MM.1S (cell line): ENCODE measurements around the gene FMN1.

Experiments used
- DNase-seq: peaks from one replicate; pipeline ENCODE4 v3.0.0-alpha.2; 2015
- H2AFZ ChIP-seq: fragments of 300-600 bp; sonication (generic); 2 replicates; pipeline ENCODE4 v1.6.0; 2016; ENCODE audit warnings: antibody characterized with exemption, low read length
- H3F3A ChIP-seq: fragments of 300-600 bp; sonication (generic); 2 replicates; pipeline ENCODE4 v1.6.1; 2016; ENCODE audit warnings: mild to moderate bottlenecking, antibody characterized with exemption, low read length, moderate library complexity, mixed read lengths; ENCODE audit not compliant: insufficient read depth
- H3K27ac ChIP-seq: fragments of 300-600 bp; sonication (generic); 2 replicates; pipeline ENCODE4 v1.5.1; 2016; ENCODE audit warnings: mild to moderate bottlenecking, low read length
- H3K27me3 ChIP-seq: fragments of 300-600 bp; sonication (generic); replicated peaks from 2 replicates; pipeline ENCODE4 v1.6.0; 2016; ENCODE audit warnings: low read length; ENCODE audit not compliant: insufficient read depth
- H3K36me3 ChIP-seq: fragments of 300-600 bp; sonication (generic); replicated peaks from 2 replicates; pipeline ENCODE4 v1.6.1; 2016; ENCODE audit warnings: mild to moderate bottlenecking, low read length, mixed read lengths; ENCODE audit not compliant: insufficient read depth
- H3K4me1 ChIP-seq: fragments of 300-600 bp; sonication (generic); 2 replicates; pipeline ENCODE4 v1.6.1; 2016; ENCODE audit warnings: low read length, mixed read lengths
- H3K4me2 ChIP-seq: fragments of 300-600 bp; sonication (generic); 2 replicates; pipeline ENCODE4 v1.6.0; 2016; ENCODE audit warnings: low read depth, low read length
- H3K4me3 ChIP-seq: fragments of 300-600 bp; sonication (generic); 2 replicates; pipeline ENCODE4 v1.5.1; 2016; ENCODE audit warnings: low read length, mixed read lengths
- H3K79me2 ChIP-seq: fragments of 300-600 bp; sonication (generic); 2 replicates; pipeline ENCODE4 v1.6.1; 2016; ENCODE audit warnings: mixed run types, low read length, mixed read lengths
- H3K9ac ChIP-seq: fragments of 300-600 bp; sonication (generic); 2 replicates; pipeline ENCODE4 v1.6.1; 2016; ENCODE audit warnings: low read length, mixed read lengths
- H3K9me2 ChIP-seq: fragments of 300-600 bp; sonication (generic); replicated peaks from 2 replicates; pipeline ENCODE4 v1.6.1; 2016; ENCODE audit warnings: mild to moderate bottlenecking, low read length, mixed read lengths; ENCODE audit not compliant: insufficient read depth
- H3K9me3 ChIP-seq: fragments of 300-600 bp; sonication (generic); replicated peaks from 2 replicates; pipeline ENCODE4 v1.6.1; 2016; ENCODE audit warnings: mild to moderate bottlenecking, low read length, mixed read lengths; ENCODE audit not compliant: insufficient read depth
- H4K20me1 ChIP-seq: fragments of 300-600 bp; sonication (generic); 2 replicates; pipeline ENCODE4 v1.6.1; 2016; ENCODE audit warnings: mild to moderate bottlenecking, low read length, moderate library complexity, mixed read lengths; ENCODE audit not compliant: insufficient read depth
- EZH2 ChIP-seq: fragments of 300-600 bp; sonication (generic); optimal IDR thresholded peaks from 2 replicates; pipeline ENCODE3; 2017; ENCODE audit warnings: low read depth, mild to moderate bottlenecking, antibody characterized with exemption, low read length, mixed read lengths
- EZH2phosphoT487 ChIP-seq: fragments of 300-600 bp; sonication (generic); IDR thresholded peaks from 2 replicates; pipeline ENCODE4 v1.6.1; 2018; ENCODE audit warnings: antibody characterized with exemption, low read length
- TF ChIP-seq, protein P1 (sequence below): fragments of 300-600 bp; sonication (generic); IDR thresholded peaks from 2 replicates; pipeline ENCODE4 v1.5.1; 2016; ENCODE audit warnings: antibody characterized with exemption, low read length, mixed read lengths

Gene FMN1

DNA sequence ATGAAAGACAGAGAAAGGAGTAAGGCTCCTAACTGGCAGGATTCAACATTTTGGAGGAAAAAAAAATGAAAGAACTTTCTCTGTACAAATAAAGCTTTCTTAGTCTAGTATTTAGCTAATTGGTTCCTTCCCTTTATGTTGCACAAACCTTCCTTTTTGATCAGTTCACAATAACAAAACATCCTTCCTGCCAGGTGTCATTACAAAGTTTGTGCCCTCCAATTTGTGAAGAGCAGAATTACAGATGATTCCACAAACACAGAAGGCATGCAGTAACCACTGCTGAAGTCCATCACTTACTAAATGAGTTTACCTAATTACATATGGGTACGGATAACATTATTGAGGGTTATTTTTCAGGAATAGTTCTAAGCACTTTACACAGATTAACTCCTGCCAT lies 179.9 kb downstream of the FMN1 start:
- no peak overlapping the region for H3K9ac ChIP-seq
- no peak overlapping the region for H2AFZ ChIP-seq
- peaks cover 15% of the 10 kb centered on the region for H3F3A ChIP-seq
- H4K20me1 ChIP-seq = no peaks in the 10 kb centered on the region
- TF ChIP-seq, protein P1, sequence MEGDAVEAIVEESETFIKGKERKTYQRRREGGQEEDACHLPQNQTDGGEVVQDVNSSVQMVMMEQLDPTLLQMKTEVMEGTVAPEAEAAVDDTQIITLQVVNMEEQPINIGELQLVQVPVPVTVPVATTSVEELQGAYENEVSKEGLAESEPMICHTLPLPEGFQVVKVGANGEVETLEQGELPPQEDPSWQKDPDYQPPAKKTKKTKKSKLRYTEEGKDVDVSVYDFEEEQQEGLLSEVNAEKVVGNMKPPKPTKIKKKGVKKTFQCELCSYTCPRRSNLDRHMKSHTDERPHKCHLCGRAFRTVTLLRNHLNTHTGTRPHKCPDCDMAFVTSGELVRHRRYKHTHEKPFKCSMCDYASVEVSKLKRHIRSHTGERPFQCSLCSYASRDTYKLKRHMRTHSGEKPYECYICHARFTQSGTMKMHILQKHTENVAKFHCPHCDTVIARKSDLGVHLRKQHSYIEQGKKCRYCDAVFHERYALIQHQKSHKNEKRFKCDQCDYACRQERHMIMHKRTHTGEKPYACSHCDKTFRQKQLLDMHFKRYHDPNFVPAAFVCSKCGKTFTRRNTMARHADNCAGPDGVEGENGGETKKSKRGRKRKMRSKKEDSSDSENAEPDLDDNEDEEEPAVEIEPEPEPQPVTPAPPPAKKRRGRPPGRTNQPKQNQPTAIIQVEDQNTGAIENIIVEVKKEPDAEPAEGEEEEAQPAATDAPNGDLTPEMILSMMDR = no peak
- TF ChIP-seq EZH2phosphoT487 = no peak
- TF ChIP-seq EZH2 = no peak
- no peak overlapping the region for H3K4me2 ChIP-seq
- H3K36me3 ChIP-seq = no peaks in the 10 kb centered on the region
- H3K27me3 ChIP-seq = no peaks in the 10 kb centered on the region
- H3K4me3 ChIP-seq = no peak overlapping the region
- H3K27ac ChIP-seq = no peak overlapping the region
- DNase-seq = no peak
- no peaks in the 10 kb centered on the region for H3K79me2 ChIP-seq
- no peaks in the 10 kb centered on the region for H3K9me2 ChIP-seq
- H3K9me3 ChIP-seq = no peaks in the 10 kb centered on the region
- H3K4me1 ChIP-seq = peaks cover 17% of the 10 kb centered on the region

DNA sequence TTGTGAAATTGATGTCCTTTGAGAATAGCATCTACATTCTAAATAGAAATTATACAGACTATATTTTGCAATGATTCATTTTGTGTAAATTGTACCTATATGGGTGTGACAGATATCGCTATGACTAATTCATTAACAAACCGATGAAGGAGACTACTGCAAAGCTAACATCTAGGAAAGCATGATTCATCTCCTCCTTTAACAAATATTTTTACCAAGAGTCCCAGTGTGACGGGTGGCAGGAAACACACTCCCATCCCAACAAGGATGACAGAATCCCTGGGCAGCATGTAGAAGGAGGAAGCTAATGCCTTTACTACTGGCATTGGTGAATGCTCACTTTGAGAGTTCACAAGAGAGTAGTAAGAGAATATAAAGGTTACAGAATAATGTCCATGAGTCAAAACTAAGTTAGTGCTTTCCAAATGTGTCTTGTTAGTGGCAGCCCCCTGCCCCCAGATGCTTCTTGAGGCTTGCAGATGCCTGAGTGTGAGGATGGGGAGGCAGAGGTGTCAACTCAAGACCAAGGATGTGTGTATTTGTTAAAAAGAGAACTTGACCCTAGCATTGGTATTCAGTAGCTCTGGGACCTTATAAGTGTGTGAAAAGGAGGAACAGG lies 180.6 kb downstream of the FMN1 start:
- DNase-seq = no peak
- H3K79me2 ChIP-seq = no peaks in the 10 kb centered on the region
- H2AFZ ChIP-seq = no peak overlapping the region
- TF ChIP-seq, protein P1 = no peak
- TF ChIP-seq EZH2 (no peak), EZH2phosphoT487 (no peak)
- H3K27me3 ChIP-seq = no peaks in the 10 kb centered on the region
- no peak overlapping the region for H3K9ac ChIP-seq
- no peaks in the 10 kb centered on the region for H4K20me1 ChIP-seq
- H3K4me1 ChIP-seq = peaks cover 23% of the 10 kb centered on the region
- no peaks in the 10 kb centered on the region for H3K36me3 ChIP-seq
- peaks cover 21% of the 10 kb centered on the region for H3F3A ChIP-seq
- H3K9me3 ChIP-seq = no peaks in the 10 kb centered on the region
- no peak overlapping the region for H3K4me3 ChIP-seq
- H3K9me2 ChIP-seq = no peaks in the 10 kb centered on the region
- H3K4me2 ChIP-seq = no peak overlapping the region
- no peak overlapping the region for H3K27ac ChIP-seq

DNA sequence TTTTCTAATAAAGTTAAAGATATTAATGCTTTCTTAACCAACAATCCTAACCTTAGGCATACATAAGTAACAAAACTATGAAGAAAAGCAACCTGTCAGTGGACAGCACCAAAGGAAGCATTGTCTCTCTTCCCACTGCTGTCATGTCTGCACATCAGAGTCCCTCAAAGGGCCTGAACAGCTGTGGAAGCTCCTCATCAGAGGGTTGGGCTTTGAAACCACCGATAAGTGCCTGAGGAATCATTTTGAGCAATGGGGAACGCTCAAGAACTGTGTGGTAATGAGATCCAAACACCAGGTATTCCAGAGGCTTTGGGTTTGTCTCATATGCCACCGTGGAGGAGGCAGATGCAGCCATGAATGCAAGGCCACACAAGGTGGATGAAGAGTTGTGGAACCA lies 182.5 kb downstream of the FMN1 start:
- no peak for DNase-seq
- TF ChIP-seq EZH2phosphoT487 = no peak
- TF ChIP-seq, protein P1 = no peak
- no peak for TF ChIP-seq EZH2
- Histone ChIP-seq H3K4me1 (peaks cover 20% of the 10 kb centered on the region), H3K36me3 (no peaks in the 10 kb centered on the region), H3K27ac (no peak overlapping the region), H3K9ac (no peak overlapping the region), H3K4me2 (no peak overlapping the region), H3K9me2 (no peaks in the 10 kb centered on the region), H3F3A (peaks cover 35% of the 10 kb centered on the region), H3K27me3 (no peaks in the 10 kb centered on the region), H4K20me1 (no peaks in the 10 kb centered on the region), H3K9me3 (no peaks in the 10 kb centered on the region), H3K4me3 (no peak overlapping the region), H3K79me2 (peaks cover 5% of the 10 kb centered on the region), H2AFZ (no peak overlapping the region)
